Measurements from ENCODE around the gene CDC123.
"Not testable (repeated sequence)": the region's sequence is repeated elsewhere in the genome, so short reads cannot be mapped to it uniquely, and the experiment has no call there.

GRCh38 chr10:12297784-12298183 lies 101.8 kb downstream of the CDC123 start:
- TF ChIP-seq CTCF (tag by site-specific recombination; IDR thresholded peaks at IDR 0.05); ZBTB26 (tag by site-specific recombination; optimal IDR thresholded peaks at IDR 0.05); ZNF423 (tag by site-specific recombination; IDR thresholded peaks at IDR 0.05); WT1 (tag by site-specific recombination; IDR thresholded peaks at IDR 0.05); ZNF24 (tag by site-specific recombination; IDR thresholded peaks at IDR 0.05); ZBTB20 (tag by site-specific recombination; IDR thresholded peaks at IDR 0.05); HOXA7 (CRISPR knock-in tag; IDR thresholded peaks at IDR 0.05; ENCODE audit: borderline replicate concordance); ZNF169 (tag by site-specific recombination; IDR thresholded peaks at IDR 0.05); ZNF274 (IDR thresholded peaks at IDR 0.05; ENCODE audit: low read length); ZNF274 (tag by site-specific recombination; IDR thresholded peaks at IDR 0.05; ENCODE audit: borderline replicate concordance): not testable (repeated sequence)
- TF ChIP-seq, protein P1, sequence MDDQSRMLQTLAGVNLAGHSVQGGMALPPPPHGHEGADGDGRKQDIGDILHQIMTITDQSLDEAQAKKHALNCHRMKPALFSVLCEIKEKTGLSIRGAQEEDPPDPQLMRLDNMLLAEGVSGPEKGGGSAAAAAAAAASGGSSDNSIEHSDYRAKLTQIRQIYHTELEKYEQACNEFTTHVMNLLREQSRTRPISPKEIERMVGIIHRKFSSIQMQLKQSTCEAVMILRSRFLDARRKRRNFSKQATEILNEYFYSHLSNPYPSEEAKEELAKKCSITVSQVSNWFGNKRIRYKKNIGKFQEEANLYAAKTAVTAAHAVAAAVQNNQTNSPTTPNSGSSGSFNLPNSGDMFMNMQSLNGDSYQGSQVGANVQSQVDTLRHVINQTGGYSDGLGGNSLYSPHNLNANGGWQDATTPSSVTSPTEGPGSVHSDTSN (CRISPR knock-in tag; IDR thresholded peaks at IDR 0.05) = not testable (repeated sequence)

All from HEK293 (cell line).